ENCODE results near the gene PCDH1. TPM values are rescaled to one million over a fixed set of nuclear protein-coding genes. Genes with fewer than 3 reads are reported as not detected.

PCDH1 gene
- total and polyA plus RNA-seq, 2 of the 8 experiments (the other 6 are each of a cell fraction or from before 2014, with no cell fraction given), result 101 to 102 TPM

- no peak overlapping the region for H3K56ac ChIP-seq (replicated peaks; ENCODE audit: insufficient read length, low read depth, low read length)
- peak overlapping the region; percentile 99; the same call in 1 of the 2 replicates for H2BK5ac ChIP-seq (ENCODE audit: low read depth, low read length)
- no peak overlapping the region for H4K8ac ChIP-seq (ENCODE audit: extremely low read depth, insufficient read depth, low read length)
- peak overlapping the region; percentile 99 for H2BK20ac ChIP-seq (ENCODE audit: low read length)
- no peak for FAIRE-seq
- peak overlapping the region; percentile 89 for H4K91ac ChIP-seq (replicated peaks; ENCODE audit: insufficient read length, low read length)
- H2AK5ac ChIP-seq (ENCODE audit: low read depth, low read length), result peak overlapping the region; percentile 99
- H3K27ac ChIP-seq (ENCODE audit: low read depth, low read length), result no peak overlapping the region
- H3K79me1 ChIP-seq (ENCODE audit: low read depth, low read length), result no peaks in the 10 kb centered on the region; the same call in 1 of the 2 replicates
- peak overlapping the region; percentile 30 for H2BK120ac ChIP-seq (replicated peaks; ENCODE audit: low read depth, low read length)
- peak overlapping the region in 1 of 2 experiments; percentile 58; a peak in 3 of 4 replicates for H3K4me2 ChIP-seq (ENCODE audit: insufficient read depth in 1 of 2, low read depth in 2 of 2, low read length in 2 of 2)
- peak overlapping the region; percentile 11 for H3K4ac ChIP-seq (replicated peaks; ENCODE audit: insufficient read length, low read depth, low read length)
- no peaks in the 10 kb centered on the region for H4K20me1 ChIP-seq (replicated peaks in 1 of 2; ENCODE audit: control insufficient read depth in 1 of 2, insufficient read depth in 2 of 2, low read length in 2 of 2)
- H2BK12ac ChIP-seq (ENCODE audit: low read depth, low read length), result peak overlapping the region; percentile 99
- H3K36me3 ChIP-seq (ENCODE audit: control insufficient read depth in 2 of 4, insufficient read depth in 4 of 4, low read length in 3 of 4), result no peaks in the 10 kb centered on the region
- H3K14ac ChIP-seq (ENCODE audit: insufficient read length), result no peak overlapping the region
- no peak overlapping the region; a peak in 1 of 7 replicates for H3K9ac ChIP-seq (replicated peaks in 1 of 4; ENCODE audit: extremely low read depth in 1 of 4, low read depth in 3 of 4, low read length in 3 of 4)
- H2BK15ac ChIP-seq (ENCODE audit: low read length), result peak overlapping the region; percentile 99
- H3K4me3 ChIP-seq (ENCODE audit: extremely low read depth in 1 of 4, insufficient read depth in 2 of 4, low read depth in 3 of 4, low read length in 4 of 4), result no peak overlapping the region
- no peak overlapping the region for H2AFZ ChIP-seq (ENCODE audit: low read length)
- no peaks in the 10 kb centered on the region for H3K27me3 ChIP-seq (replicated peaks in 1 of 4; ENCODE audit: control insufficient read depth in 3 of 4, extremely low read depth in 1 of 4, insufficient read depth in 3 of 4, low read length in 3 of 4)
- H3K18ac ChIP-seq (ENCODE audit: extremely low read depth, low read length), result peak overlapping the region; percentile 91
- no peak overlapping the region for H3K23ac ChIP-seq (ENCODE audit: insufficient read length)
- no peak overlapping the region for H4K5ac ChIP-seq (ENCODE audit: insufficient read length, low read depth, low read length)
- 81% methylated on average over 8 of the region's 9 CpGs; no CpG with 5 or more reads in 1 of the 2 experiments for WGBS, 2 experiments (ENCODE audit: extremely low coverage in 1 of 2, insufficient coverage in 1 of 2, insufficient read length in 1 of 2, insufficient replicate concordance in 2 of 2, low coverage in 1 of 2, low lambda C conversion rate in 2 of 2, missing lambda C conversion rate in 1 of 2)
- ChIA-PET CTCF (ENCODE audit: partially characterized antibody) (interaction anchor here (0.5 to 17.3 kb wide), 21 partner anchors 9 to 176 kb away, joined by 3 to 273 read pairs (median 6); partner anchors contain the start of gene PCDH1), POLR2A (ENCODE audit: partially characterized antibody) (interaction anchor here (1.3 to 10.7 kb wide), 7 partner anchors 9 to 87 kb away, joined by 5 to 173 read pairs (median 6); partner anchors contain the start of gene PCDH1)
- no peak for DNase-seq (ENCODE audit: low read depth in 1 of 2, low spot score in 2 of 2)
- peaks cover 44 to 78% (median 63%) of the 10 kb centered on the region in 4 experiments for H3K4me1 ChIP-seq (replicated peaks in 1 of 4; ENCODE audit: control insufficient read depth in 3 of 4, insufficient read depth in 4 of 4, low read length in 3 of 4)
- H3K23me2 ChIP-seq (ENCODE audit: low read depth, low read length), result peaks cover 3% of the 10 kb centered on the region; the same call in 1 of the 2 replicates
- H3K9me3 ChIP-seq (ENCODE audit: insufficient read depth in 2 of 2, low read depth in 1 of 2, low read length in 1 of 2), result no peaks in the 10 kb centered on the region
- H3K79me2 ChIP-seq (ENCODE audit: control insufficient read depth in 1 of 2, insufficient read depth in 2 of 2, low read length in 2 of 2), result peaks cover 0 to 8% of the 10 kb centered on the region in 2 experiments; a peak in 1 of 4 replicates
- TF ChIP-seq EZH2 (IDR thresholded peaks at IDR 0.05; ENCODE audit: low read depth, low read length, severe bottlenecking), result no peak
These were observed 33.7 kb downstream of the PCDH1 start for GRCh38 chr5:141844414-141845097.

Data from H1 (cell line).